GM12878 (cell line): ENCODE measurements around the gene RNASEH2A. TPM values are rescaled to one million over a fixed set of nuclear protein-coding genes. Genes with fewer than 3 reads are reported as not detected.
A peak's percentile ranks its signal among the peaks of the same experiment; 100 is the strongest.

Experiments
- E4F1 ChIP-seq: fragments of 450-650 bp; IDR thresholded peaks from 2 replicates; pipeline ENCODE4 v1.6.1; 2018; ENCODE audit warnings: borderline replicate concordance, mild to moderate bottlenecking; ENCODE audit not compliant: partially characterized antibody
- EP300 ChIP-seq, 2 experiments: fragments of 150-350 bp in 1 of 2; IDR thresholded peaks; 2 replicates each; pipeline ENCODE4 v1.6.1; 2011 to 2012; ENCODE audit warnings: low read depth in 2 of 2, low read length in 2 of 2, borderline replicate concordance in 1 of 2, improper control_type of control experiment in 1 of 2, inconsistent platforms in 1 of 2; ENCODE audit not compliant: control insufficient read depth in 1 of 2
- FOS ChIP-seq: IDR thresholded peaks from 3 replicates; pipeline ENCODE4 v1.6.1; 2011; ENCODE audit warnings: borderline replicate concordance; ENCODE audit not compliant: insufficient read length; ENCODE audit errors: extremely low read depth
- GATAD2B ChIP-seq: fragments of 450-650 bp; conservative IDR thresholded peaks from 2 replicates; pipeline ENCODE4 v1.6.1; 2017; ENCODE audit warnings: low read depth, mild to moderate bottlenecking, moderate library complexity
- HDGF ChIP-seq: fragments of 450-650 bp; IDR thresholded peaks from 2 replicates; pipeline ENCODE4 v1.6.1; 2016; ENCODE audit warnings: antibody characterized with exemption
- MTA2 ChIP-seq: fragments of 450-650 bp; IDR thresholded peaks from 2 replicates; pipeline ENCODE4 v1.6.1; 2016; ENCODE audit warnings: low read depth, mild to moderate bottlenecking, moderate library complexity
- NFIC ChIP-seq: IDR thresholded peaks from 2 replicates; pipeline ENCODE4 v1.6.1; 2012; ENCODE audit warnings: low read depth, mild to moderate bottlenecking, inconsistent platforms, low read length, moderate library complexity
- NRF1 ChIP-seq: conservative IDR thresholded peaks from 2 replicates; pipeline ENCODE4 v1.6.1; 2011; ENCODE audit warnings: mild to moderate bottlenecking, low read depth, low read length, improper control_type of control experiment
- PML ChIP-seq: IDR thresholded peaks from 2 replicates; pipeline ENCODE4 v1.6.1; 2012; ENCODE audit warnings: low read length, inconsistent platforms
- RELA ChIP-seq: fragments of 450-650 bp; IDR thresholded peaks from 2 replicates; pipeline ENCODE4 v1.8.0; 2014; ENCODE audit warnings: borderline replicate concordance; ENCODE audit not compliant: partially characterized antibody
- RUNX3 ChIP-seq: IDR thresholded peaks from 2 replicates; pipeline ENCODE4 v1.6.1; 2012; ENCODE audit warnings: low read length, inconsistent platforms
- STAT1 ChIP-seq: fragments of 450-650 bp; conservative IDR thresholded peaks from 2 replicates; pipeline ENCODE4 v1.6.1; 2014; ENCODE audit warnings: antibody characterized with exemption, mild to moderate bottlenecking
- TCF7 ChIP-seq: IDR thresholded peaks from 2 replicates; pipeline ENCODE4 v1.6.1; 2014; ENCODE audit warnings: antibody characterized with exemption, borderline replicate concordance
- polyA plus RNA-seq, 11 experiments: library from polyadenylated mRNA; depleted of rRNA in 4 of 11; unstranded in 6 of 11; stranded (reverse) in 5 of 11; fragments of >200 nt; fragmentation: Nextera tagmentation in 4 of 11; fragmentation: Illumina TruSeq in 1 of 11; extraction: Ambion mirVana in 4 of 11; extraction: Trizol in 1 of 11; gene quantifications; 1 replicate in 1 of 11; 2 replicates in 10 of 11; pipeline versions ENCODE4 v1.2.1 to v1.2.3, GENCODE V29; 2011 to 2016; ENCODE audit warnings: inconsistent platforms in 2 of 11, missing spikeins in 2 of 11, low read depth in 1 of 11
- total RNA-seq, 4 experiments: library from RNA; depleted of rRNA in 3 of 4; stranded (reverse); fragments of >200 nt in 3 of 4; fragmentation: Illumina TruSeq in 1 of 4; extraction: Trizol in 1 of 4; gene quantifications; 2 replicates each; pipeline versions ENCODE4 v1.2.1 to v1.2.3, GENCODE V29; 2013 to 2021
- TF ChIP-seq, protein P1 (sequence below): fragments of 450-650 bp; IDR thresholded peaks from 2 replicates; pipeline ENCODE4 v1.6.1; 2017; ENCODE audit warnings: mild to moderate bottlenecking
- TF ChIP-seq, protein P2 (sequence below): fragments of 450-650 bp; IDR thresholded peaks from 2 replicates; pipeline ENCODE4 v1.6.1; 2017; ENCODE audit warnings: antibody characterized with exemption, mild to moderate bottlenecking, moderate library complexity
- TF ChIP-seq, protein P3 (sequence below), 3 experiments: IDR thresholded peaks in 2 of 3; conservative IDR thresholded peaks in 1 of 3; 2 replicates each; pipeline ENCODE4 v1.5.1; 2011; ENCODE audit warnings: low read depth in 3 of 3, low read length in 3 of 3, mild to moderate bottlenecking in 3 of 3, control low read depth in 2 of 3, moderate library complexity in 2 of 3, inconsistent platforms in 1 of 3, mixed read lengths in 1 of 3; ENCODE audit not compliant: control insufficient read depth in 2 of 3, insufficient read depth in 1 of 3; ENCODE audit errors: extremely low read depth in 1 of 3
- TF ChIP-seq, protein P4 (sequence below): fragments of 450-650 bp; IDR thresholded peaks from 2 replicates; pipeline ENCODE4 v1.6.1; 2014; ENCODE audit warnings: mild to moderate bottlenecking

The RNASEH2A gene
- total and polyA plus RNA-seq, 10 of the 15 experiments (the other 5 are each of a cell fraction or from before 2014, with no cell fraction given), result 17.4 to 103 (median 40.4) TPM

DNA sequence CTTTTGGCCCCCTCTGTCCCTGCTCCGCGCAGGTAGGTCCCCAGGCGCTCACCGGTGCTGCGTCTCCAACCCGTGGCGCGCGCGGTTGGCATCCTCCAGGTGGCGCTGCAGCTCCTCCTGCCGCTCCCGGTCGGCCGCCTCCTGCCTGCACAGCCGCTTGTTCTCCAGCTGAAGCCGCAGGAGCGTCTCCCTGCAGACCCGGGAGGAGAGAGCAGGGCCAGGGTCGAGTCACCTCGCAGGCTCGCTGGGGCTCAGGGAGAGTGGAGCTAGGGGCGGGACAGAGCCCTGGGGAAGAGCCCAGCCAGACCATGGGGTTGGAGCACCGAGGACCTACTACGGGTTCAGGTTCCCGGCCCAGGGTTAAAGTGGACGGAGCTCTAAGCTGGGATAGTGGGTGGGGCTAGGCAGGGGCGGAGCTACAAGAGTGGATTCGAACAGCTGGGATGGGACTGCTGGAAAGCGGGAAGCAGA is 40.3 kb upstream of the RNASEH2A start (continued):
- TF ChIP-seq, protein P1, sequence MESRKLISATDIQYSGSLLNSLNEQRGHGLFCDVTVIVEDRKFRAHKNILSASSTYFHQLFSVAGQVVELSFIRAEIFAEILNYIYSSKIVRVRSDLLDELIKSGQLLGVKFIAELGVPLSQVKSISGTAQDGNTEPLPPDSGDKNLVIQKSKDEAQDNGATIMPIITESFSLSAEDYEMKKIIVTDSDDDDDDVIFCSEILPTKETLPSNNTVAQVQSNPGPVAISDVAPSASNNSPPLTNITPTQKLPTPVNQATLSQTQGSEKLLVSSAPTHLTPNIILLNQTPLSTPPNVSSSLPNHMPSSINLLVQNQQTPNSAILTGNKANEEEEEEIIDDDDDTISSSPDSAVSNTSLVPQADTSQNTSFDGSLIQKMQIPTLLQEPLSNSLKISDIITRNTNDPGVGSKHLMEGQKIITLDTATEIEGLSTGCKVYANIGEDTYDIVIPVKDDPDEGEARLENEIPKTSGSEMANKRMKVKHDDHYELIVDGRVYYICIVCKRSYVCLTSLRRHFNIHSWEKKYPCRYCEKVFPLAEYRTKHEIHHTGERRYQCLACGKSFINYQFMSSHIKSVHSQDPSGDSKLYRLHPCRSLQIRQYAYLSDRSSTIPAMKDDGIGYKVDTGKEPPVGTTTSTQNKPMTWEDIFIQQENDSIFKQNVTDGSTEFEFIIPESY, result no peak
- TF ChIP-seq PML (no peak), TCF7 (no peak), MTA2 (no peak), NFIC (no peak), RUNX3 (no peak), HDGF (no peak), NRF1 (no peak), RELA (no peak), FOS (no peak), GATAD2B (peak; percentile 30; the same call in 1 of the 2 replicates), STAT1 (no peak), EP300 (IDR thresholded peaks at IDR 0.05; ENCODE audit: borderline replicate concordance in 1 of 2, control insufficient read depth in 1 of 2, low read depth in 2 of 2, low read length in 2 of 2) (no peak), E4F1 (no peak)
- TF ChIP-seq, protein P2, sequence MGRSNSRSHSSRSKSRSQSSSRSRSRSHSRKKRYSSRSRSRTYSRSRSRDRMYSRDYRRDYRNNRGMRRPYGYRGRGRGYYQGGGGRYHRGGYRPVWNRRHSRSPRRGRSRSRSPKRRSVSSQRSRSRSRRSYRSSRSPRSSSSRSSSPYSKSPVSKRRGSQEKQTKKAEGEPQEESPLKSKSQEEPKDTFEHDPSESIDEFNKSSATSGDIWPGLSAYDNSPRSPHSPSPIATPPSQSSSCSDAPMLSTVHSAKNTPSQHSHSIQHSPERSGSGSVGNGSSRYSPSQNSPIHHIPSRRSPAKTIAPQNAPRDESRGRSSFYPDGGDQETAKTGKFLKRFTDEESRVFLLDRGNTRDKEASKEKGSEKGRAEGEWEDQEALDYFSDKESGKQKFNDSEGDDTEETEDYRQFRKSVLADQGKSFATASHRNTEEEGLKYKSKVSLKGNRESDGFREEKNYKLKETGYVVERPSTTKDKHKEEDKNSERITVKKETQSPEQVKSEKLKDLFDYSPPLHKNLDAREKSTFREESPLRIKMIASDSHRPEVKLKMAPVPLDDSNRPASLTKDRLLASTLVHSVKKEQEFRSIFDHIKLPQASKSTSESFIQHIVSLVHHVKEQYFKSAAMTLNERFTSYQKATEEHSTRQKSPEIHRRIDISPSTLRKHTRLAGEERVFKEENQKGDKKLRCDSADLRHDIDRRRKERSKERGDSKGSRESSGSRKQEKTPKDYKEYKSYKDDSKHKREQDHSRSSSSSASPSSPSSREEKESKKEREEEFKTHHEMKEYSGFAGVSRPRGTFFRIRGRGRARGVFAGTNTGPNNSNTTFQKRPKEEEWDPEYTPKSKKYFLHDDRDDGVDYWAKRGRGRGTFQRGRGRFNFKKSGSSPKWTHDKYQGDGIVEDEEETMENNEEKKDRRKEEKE, result no peak
- TF ChIP-seq, protein P3, sequence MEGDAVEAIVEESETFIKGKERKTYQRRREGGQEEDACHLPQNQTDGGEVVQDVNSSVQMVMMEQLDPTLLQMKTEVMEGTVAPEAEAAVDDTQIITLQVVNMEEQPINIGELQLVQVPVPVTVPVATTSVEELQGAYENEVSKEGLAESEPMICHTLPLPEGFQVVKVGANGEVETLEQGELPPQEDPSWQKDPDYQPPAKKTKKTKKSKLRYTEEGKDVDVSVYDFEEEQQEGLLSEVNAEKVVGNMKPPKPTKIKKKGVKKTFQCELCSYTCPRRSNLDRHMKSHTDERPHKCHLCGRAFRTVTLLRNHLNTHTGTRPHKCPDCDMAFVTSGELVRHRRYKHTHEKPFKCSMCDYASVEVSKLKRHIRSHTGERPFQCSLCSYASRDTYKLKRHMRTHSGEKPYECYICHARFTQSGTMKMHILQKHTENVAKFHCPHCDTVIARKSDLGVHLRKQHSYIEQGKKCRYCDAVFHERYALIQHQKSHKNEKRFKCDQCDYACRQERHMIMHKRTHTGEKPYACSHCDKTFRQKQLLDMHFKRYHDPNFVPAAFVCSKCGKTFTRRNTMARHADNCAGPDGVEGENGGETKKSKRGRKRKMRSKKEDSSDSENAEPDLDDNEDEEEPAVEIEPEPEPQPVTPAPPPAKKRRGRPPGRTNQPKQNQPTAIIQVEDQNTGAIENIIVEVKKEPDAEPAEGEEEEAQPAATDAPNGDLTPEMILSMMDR (IDR thresholded peaks at IDR 0.05 in 2 of 3, conservative IDR thresholded peaks at IDR 0.05 in 1 of 3; ENCODE audit: control insufficient read depth in 2 of 3, extremely low read depth in 1 of 3, insufficient read depth in 1 of 3, low read depth in 3 of 3, low read length in 3 of 3), result peak; percentile 80 to 96 (median 86)
- TF ChIP-seq, protein P4, sequence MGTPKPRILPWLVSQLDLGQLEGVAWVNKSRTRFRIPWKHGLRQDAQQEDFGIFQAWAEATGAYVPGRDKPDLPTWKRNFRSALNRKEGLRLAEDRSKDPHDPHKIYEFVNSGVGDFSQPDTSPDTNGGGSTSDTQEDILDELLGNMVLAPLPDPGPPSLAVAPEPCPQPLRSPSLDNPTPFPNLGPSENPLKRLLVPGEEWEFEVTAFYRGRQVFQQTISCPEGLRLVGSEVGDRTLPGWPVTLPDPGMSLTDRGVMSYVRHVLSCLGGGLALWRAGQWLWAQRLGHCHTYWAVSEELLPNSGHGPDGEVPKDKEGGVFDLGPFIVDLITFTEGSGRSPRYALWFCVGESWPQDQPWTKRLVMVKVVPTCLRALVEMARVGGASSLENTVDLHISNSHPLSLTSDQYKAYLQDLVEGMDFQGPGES, result no peak
